ENCODE measurements around the gene GCK. TPM values are rescaled to one million over a fixed set of nuclear protein-coding genes. Genes with fewer than 3 reads are reported as not detected.
"Not testable (repeated sequence)": the region's sequence is repeated elsewhere in the genome, so short reads cannot be mapped to it uniquely, and the experiment has no call there.

GCK gene
- total RNA-seq, 1 donor from 2014 or later, result 43.9 TPM

DNA sequence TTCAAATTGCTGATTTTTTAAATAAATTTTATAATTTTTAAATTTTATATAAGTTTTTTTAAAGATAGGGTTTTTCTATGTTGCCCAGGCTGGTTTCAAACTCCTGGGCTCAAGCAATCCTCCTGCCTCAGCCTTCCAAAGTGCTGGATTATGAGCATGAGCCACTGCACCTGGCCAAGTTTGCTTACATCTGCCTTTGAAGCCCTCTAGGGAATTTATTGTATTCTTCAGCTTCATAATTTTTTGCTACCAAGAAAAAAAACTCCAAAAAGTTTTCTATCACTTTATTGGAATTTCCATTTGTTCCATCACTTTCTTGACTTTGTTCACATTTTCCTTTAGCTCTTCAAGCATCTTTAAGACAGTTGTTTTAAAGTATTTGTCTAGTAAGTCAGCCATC, 62.1 kb downstream of the GCK start:
- peaks cover 16% of the 10 kb centered on the region for H3K36me3 Mint-ChIP-seq (ENCODE audit: unreplicated experiment)
- H3K4me1 Mint-ChIP-seq (ENCODE audit: low read depth, unreplicated experiment), result peaks cover 14% of the 10 kb centered on the region
- H3K9me3 Mint-ChIP-seq (ENCODE audit: unreplicated experiment), result peaks cover 18% of the 10 kb centered on the region
- H3K4me3 Mint-ChIP-seq (ENCODE audit: unreplicated experiment), result no peak overlapping the region
- H3K27ac Mint-ChIP-seq (ENCODE audit: unreplicated experiment), result no peak overlapping the region
- no peak for DNase-seq
- peaks cover 5% of the 10 kb centered on the region for H3K27me3 Mint-ChIP-seq (ENCODE audit: unreplicated experiment)
- TF ChIP-seq, protein P1, sequence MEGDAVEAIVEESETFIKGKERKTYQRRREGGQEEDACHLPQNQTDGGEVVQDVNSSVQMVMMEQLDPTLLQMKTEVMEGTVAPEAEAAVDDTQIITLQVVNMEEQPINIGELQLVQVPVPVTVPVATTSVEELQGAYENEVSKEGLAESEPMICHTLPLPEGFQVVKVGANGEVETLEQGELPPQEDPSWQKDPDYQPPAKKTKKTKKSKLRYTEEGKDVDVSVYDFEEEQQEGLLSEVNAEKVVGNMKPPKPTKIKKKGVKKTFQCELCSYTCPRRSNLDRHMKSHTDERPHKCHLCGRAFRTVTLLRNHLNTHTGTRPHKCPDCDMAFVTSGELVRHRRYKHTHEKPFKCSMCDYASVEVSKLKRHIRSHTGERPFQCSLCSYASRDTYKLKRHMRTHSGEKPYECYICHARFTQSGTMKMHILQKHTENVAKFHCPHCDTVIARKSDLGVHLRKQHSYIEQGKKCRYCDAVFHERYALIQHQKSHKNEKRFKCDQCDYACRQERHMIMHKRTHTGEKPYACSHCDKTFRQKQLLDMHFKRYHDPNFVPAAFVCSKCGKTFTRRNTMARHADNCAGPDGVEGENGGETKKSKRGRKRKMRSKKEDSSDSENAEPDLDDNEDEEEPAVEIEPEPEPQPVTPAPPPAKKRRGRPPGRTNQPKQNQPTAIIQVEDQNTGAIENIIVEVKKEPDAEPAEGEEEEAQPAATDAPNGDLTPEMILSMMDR (IDR thresholded peaks at IDR 0.05; ENCODE audit: partially characterized antibody, unreplicated experiment), result no peak

DNA sequence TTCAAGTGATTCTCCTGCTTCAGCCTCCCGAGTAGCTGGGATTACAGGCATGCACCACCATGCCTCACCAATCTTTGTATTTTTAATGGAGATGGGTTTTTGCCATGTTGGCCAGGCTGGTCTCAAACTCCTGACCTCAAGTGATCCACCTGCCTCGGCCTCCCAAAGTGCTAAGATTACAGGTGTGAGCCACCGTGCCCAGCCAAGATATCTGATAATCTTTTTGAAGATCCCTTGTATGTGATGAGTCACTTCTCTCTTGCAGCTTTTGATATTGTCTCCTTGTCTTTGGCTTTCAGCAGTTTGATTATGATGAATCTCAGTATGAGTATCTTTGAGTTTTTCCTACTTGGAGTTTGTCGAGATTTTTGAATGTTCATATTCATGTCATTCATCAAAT, 62.7 kb downstream of the GCK start:
- Mint-ChIP-seq H3K9me3 (ENCODE audit: unreplicated experiment) (peaks cover 18% of the 10 kb centered on the region), H3K36me3 (ENCODE audit: unreplicated experiment) (peaks cover 16% of the 10 kb centered on the region)
- not testable (repeated sequence) for H3K4me1 Mint-ChIP-seq (ENCODE audit: low read depth, unreplicated experiment); H3K4me3 Mint-ChIP-seq (ENCODE audit: unreplicated experiment); H3K27me3 Mint-ChIP-seq (ENCODE audit: unreplicated experiment); DNase-seq; H3K27ac Mint-ChIP-seq (ENCODE audit: unreplicated experiment)

DNA sequence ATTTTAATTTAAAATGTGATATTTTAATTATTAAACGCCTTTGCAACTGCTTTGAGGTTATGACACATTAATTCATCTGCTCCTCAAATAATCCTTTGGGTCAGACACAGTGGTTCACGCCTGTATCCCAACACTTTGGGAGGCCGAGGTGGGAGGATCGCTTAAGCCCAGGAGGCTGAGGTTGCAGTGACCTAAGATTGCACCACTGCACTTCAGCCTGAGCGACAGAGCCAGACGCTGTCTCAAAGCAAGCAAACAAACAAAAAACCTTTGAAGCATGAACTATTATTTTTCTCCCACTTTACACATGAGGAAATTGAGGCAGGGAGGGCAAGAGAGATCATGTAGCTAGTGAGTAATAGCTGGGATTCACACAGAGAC, 64.4 kb downstream of the GCK start:
- Mint-ChIP-seq H3K4me3 (ENCODE audit: unreplicated experiment) (no peak overlapping the region), H3K4me1 (ENCODE audit: low read depth, unreplicated experiment) (peaks cover 10% of the 10 kb centered on the region)

DNA sequence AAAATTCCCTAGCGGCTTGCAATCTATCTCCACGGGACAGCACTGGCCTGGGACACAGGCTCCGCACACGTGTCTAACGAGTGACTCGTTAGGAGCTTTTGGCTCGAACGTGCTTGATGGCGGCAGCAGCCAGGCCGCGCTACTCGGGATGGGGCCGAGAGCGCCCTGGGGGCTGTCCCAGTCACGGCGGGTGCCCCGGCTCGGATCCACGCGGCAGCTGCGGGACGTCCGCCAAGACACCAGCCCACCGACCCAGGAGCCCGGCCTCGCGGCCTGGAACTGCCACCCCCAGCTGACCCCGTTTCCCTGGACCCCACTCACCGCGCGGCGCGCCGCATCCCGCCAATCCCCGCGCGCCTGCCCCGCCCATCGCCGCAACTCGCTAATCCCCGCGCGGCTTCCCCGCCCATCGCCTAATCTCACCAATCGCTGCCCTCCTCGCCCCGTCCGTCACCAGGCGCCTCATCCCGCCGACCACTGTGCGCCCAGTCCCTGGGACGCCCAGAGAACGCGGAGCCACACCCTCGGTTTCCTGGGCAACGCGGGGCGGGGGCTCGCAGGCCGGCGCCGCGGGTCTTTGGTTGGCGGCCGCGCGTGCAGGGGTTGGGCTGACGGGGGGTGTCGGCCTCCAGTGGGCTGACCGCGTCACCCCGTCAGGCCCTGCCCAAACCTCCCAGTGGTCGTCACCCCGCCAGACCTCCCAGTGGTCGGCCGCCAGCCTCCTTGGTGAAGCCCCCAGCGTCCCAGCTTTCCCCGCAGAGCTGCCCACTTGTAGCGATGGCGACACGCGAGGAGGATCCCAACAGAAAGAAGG, 65.8 kb downstream of the GCK start, which contains the start of gene POLD2:
TSS of gene POLD2 (minus strand) at position 359 of the 814 bp plus-strand sequence. CDS start 1,495 bp downstream, outside the sequence.
- TF ChIP-seq, protein P1 (IDR thresholded peaks at IDR 0.05; ENCODE audit: partially characterized antibody, unreplicated experiment), result no peak

More for the DNA sequence above, 64.4 kb downstream of the GCK start:
- peaks cover 16% of the 10 kb centered on the region for H3K36me3 Mint-ChIP-seq (ENCODE audit: unreplicated experiment)
- H3K27ac Mint-ChIP-seq (ENCODE audit: unreplicated experiment), result no peak overlapping the region
- H3K9me3 Mint-ChIP-seq (ENCODE audit: unreplicated experiment), result peaks cover 19% of the 10 kb centered on the region
- DNase-seq, result no peak
- TF ChIP-seq, protein P1 (IDR thresholded peaks at IDR 0.05; ENCODE audit: partially characterized antibody, unreplicated experiment), result no peak
- H3K27me3 Mint-ChIP-seq (ENCODE audit: unreplicated experiment), result peaks cover 8% of the 10 kb centered on the region

DNA sequence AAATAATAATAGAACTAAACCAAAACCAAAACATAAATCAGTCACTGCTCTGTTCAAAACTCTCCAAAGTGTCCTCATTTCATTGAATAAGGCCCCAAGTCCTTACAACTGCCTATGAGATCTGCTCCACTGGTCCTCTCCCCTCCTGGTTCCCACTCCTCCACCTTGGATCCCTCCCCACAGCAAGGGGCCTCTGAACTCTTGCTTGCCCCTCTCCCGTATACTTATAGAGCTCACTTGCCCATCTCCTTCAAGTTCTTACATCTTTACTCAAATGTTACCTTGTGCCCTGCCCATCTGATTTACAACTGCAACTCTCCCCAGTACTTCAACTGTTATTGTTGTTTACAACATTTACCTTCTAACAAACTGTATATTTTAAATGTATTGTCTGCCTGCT, 66.7 kb downstream of the GCK start:
- Mint-ChIP-seq H3K9me3 (ENCODE audit: unreplicated experiment) (peaks cover 16% of the 10 kb centered on the region), H3K4me3 (ENCODE audit: unreplicated experiment) (peak overlapping the region; percentile 79), H3K27me3 (ENCODE audit: unreplicated experiment) (peaks cover 6% of the 10 kb centered on the region), H3K4me1 (ENCODE audit: low read depth, unreplicated experiment) (peaks cover 10% of the 10 kb centered on the region), H3K27ac (ENCODE audit: unreplicated experiment) (peak overlapping the region; percentile 3), H3K36me3 (ENCODE audit: unreplicated experiment) (peaks cover 11% of the 10 kb centered on the region)
- no peak for DNase-seq
- TF ChIP-seq, protein P1 (IDR thresholded peaks at IDR 0.05; ENCODE audit: partially characterized antibody, unreplicated experiment), result no peak

More for the DNA sequence above, 65.8 kb downstream of the GCK start, which contains the start of gene POLD2:
- Mint-ChIP-seq H3K27ac (ENCODE audit: unreplicated experiment) (peak within 1 kb of the TSS; percentile 73), H3K4me1 (ENCODE audit: low read depth, unreplicated experiment) (peaks cover 10% of the 10 kb centered on the region), H3K4me3 (ENCODE audit: unreplicated experiment) (peak within 1 kb of the TSS; percentile 98), H3K36me3 (ENCODE audit: unreplicated experiment) (peaks cover 16% of the 10 kb centered on the region), H3K27me3 (ENCODE audit: unreplicated experiment) (peaks cover 10% of the 10 kb centered on the region), H3K9me3 (ENCODE audit: unreplicated experiment) (peaks cover 19% of the 10 kb centered on the region)
- peak; percentile 99 for DNase-seq

Measured in glutamatergic neuron (in vitro differentiated cells).